GM18870 (cell line): ENCODE data around the gene AIDA.
"Not testable (repeated sequence)": the region's sequence is repeated elsewhere in the genome, so short reads cannot be mapped to it uniquely, and the experiment has no call there.

Experiments
- ATAC-seq: cut with Tn5 transposase; IDR thresholded peaks from one replicate; pipeline ENCODE4 v1.9.1; 2021; ENCODE audit warnings: moderate library complexity; ENCODE audit not compliant: unreplicated experiment

Gene AIDA

DNA sequence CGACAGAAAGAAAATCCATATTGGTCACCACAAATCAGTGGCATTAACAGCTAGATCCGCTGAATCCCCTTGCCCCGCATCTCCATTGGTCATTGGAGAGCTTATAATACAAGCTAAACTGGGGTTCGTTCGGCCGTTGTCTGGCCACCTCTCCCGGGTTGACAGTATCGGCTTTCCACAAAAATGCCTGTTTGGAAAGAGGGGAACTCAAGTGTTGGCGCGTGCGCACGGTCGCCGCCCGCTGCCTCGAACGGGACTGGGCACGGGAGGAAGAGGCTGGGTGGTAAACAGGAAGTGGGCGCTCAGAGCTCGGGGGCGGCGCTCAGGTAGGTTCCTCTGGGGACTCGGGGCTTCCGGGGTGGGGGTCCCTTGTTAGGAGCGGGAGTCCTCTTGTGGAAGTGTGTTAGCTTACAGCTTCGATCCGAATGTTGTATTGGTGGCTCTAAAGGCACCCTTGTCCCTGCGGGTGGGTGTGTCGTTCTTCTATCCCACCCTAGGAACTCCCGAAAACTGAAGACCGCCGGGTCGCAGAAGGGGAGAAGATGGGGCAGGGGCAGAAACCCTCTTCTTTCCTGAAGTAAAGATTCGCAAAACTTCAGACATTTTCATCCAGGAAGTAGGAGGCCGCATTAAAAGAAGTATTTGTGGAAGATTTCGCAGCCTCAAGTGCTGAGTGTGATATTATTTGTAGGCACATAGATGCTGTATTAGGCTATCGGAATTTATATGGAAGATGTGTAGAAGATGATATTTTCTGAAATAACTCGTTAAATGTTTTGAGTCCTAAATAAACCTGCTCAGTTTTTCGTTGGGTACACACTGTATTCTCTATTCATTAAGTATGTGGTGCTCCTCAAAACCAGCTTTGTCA, 1.0 kb upstream of the AIDA start:
- ATAC-seq, result peak; percentile 58

DNA sequence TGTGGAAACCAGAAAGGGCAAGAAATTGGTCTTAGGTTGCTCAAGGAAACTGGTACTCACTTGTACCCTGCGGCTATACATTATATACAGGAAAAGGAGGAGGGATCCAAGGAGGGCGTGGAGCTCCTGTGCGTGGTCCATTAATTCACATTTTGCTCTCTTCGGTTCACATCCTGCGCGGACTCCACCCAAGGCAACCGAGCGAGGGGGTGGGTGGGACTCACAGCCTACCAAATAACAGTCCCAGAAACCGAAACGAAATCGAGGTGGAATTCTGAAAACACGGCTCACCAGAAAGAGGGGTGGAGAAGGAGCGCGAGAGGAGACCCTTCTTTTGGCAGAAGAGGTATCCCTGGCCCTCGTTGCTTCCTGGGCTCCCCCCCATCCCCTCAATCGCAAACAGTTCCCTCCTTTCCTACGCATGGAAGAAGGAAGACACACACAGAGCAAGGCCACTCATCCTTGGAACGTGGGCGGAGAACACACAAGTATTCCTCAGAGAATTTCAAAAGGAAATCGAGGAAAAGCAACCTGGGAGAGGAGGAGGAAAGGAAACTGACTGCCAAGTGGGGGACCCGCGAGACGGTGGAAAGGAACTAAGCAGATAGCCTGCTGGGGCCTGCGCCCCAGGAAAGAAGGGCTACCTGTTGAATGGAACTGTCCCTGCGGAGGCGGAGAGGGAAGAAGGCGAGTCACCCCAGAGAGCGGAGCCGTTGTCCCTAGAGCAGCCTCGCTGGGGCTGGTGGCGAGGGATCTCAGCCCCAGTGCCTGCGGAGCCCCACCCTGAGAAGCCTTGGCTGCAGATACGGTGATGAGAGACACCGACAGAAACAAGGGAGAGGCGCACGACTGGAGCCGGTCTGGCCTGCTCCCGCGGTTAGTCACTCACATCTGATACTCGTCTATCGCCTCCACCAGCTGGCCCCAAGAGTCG, 705 bp downstream of the AIDA start:
- peak; percentile 27 for ATAC-seq

DNA sequence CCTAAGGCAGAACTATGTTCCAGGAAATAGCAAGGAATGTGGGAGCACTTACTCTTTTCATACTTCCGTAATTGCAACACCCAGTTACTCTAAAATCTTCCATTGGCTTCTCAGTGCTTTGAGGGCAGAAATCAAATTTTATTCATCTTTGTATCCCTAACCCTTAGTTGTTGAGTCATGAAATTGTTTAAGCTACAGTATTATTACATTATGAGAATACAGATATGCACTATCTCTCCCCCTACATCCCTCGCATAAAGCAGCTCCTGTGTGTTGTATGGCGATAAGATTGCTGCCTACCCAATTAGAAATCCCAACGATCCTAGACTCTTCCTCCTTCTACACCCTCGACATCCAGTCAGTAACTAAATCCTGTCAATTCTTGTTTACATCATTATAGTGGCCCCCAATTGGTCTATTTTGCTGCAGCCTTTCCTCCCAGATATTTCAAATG, 2.6 kb downstream of the AIDA start:
- no peak for ATAC-seq

DNA sequence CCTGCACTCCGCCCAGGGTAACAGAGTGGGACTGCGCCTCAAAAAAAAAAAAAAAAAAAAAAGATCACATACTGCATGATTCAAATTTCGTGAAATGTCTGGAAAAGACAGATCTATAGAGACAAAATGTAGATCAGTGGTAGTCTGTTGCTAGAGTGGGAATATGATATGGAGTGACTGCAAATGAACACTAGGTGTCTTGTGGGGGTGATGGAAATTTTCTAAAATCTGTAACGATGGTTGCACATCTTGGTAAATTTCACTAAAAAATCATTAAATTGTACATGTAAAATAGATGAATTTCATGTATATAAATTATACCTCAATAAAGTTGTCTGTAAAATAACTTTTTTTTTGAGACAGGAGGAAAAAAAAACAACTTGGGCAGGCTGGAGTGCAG, 5.5 kb downstream of the AIDA start:
- no peak for ATAC-seq

DNA sequence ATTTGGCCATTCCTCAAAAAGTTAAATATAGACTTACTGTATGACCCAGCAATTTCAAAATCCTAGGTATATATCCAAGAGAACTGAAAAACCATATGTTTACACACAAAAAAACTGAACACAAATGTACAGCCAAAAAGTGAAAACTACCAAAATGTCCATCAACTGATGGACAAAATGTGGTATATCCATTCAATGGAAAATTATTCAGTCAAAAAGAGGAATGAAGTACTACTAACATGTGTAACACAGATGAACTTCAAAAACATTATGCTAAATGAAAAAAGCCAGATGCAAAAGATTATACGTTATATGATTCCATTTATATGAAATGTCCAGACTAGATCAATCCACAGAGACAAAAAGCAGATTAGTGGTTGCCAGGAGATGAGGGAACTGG, 8.0 kb downstream of the AIDA start:
- ATAC-seq, result no peak

DNA sequence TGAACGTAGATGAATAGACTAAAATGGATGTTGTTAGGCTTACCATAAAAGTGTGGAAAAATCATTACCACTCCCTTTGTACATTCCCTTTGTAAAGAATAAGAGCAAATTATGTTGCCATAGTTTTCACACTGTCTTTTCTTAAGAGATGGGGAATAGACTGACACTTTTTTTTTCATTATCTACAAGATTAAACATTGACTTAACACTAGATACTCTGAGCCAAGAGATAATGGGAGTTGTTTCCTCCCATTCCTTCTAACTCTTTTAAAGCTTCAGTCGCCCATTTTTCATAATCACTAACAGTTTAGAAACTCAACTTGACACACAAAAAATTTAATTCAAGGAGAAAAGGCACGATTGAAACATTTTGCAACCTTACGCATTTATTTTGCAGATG, 10.1 kb downstream of the AIDA start:
- ATAC-seq, result no peak

DNA sequence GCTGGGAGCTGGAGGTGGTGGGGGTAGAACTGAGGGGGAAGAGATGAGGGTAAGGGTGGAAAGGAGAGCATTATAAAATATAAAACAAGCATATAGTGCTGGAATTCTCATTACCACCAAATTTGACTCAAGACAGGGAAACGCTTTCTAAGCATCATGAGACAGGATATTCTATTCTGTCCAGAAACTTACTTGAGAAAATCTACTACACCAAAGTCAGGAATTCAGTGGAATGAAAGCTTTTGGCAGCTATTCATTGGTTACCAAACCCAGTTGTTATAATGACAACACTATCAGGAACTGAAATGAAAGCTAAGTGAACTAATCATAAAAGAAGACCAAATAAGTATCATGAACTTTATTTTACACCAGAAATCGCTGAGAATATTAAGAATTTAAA, 14.5 kb downstream of the AIDA start:
- ATAC-seq, result no peak

DNA sequence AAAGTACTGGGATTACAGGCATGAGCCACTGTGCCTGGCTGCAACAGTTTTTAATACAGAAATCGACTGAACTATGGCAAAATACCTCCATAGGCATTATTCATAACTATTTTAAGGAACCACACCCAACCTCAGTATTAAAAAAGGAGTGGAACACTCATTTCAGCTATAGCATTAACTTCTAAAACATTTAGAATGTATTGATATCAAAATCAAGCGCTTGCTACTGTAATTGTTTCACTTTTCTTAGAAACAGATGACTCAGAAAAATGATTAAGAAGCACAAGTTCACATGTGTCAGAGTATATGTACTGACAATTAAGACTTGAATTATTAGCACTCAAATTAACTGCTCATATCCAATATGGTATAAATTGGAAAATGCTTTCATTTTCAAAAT, 15.1 kb downstream of the AIDA start:
- no peak for ATAC-seq

DNA sequence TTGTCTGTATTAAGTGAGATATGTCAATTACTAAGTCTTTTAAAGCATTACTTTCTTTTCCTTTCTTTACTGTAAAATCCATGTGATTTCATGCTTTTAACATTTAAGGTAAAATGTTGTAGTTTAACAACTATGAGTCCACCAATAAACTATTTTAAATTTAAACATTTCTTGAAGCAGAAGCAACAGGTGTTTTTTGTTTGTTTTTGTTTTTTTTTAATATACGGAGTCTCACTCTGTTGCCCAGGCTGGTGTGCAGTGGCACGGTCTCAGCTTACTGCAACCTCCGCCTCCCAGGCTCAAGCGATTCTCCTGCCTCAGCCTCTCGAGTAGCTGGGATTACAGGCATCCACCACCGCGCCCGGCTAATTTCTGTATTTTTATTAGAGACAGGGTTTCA, 15.6 kb downstream of the AIDA start:
- no peak for ATAC-seq

DNA sequence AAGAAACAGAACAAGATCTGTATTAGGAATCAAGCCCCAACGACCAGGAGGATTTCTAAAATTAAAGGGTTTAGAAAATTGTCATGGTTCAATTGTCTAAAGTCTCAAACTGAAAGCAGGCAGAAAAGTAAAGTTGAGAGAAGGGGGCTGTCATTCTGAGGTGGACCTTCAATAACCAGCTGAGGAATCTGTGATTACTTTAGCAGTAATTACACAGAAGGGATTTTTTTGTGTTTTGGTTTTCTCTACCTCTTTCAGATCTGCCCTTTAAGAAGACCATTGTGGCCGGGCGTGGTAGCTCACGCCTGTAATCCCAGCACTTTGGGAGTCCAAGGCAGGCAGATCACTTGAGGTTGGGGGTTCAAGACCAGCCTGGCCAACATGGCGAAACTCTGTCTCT, 17.4 kb downstream of the AIDA start:
- ATAC-seq, result no peak

DNA sequence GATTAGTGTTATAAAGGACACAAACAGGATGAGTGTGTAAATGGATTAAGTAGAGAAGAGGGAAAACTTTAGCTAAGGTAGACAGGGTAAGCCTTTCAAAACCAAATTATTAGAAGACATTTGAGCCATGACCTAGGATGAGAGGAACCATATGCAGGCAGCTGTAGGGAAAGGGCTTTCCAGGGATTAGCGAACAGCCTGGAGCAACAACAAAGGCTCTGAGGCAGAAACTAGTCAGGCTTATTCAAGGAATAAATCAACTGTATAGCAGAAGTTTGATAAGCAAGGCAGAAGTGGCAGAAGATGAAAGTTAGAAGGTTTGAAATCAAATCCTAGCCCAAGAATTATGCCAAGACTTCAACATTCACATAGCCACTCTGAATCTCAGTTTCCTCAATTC, 21.3 kb downstream of the AIDA start:
- no peak for ATAC-seq

DNA sequence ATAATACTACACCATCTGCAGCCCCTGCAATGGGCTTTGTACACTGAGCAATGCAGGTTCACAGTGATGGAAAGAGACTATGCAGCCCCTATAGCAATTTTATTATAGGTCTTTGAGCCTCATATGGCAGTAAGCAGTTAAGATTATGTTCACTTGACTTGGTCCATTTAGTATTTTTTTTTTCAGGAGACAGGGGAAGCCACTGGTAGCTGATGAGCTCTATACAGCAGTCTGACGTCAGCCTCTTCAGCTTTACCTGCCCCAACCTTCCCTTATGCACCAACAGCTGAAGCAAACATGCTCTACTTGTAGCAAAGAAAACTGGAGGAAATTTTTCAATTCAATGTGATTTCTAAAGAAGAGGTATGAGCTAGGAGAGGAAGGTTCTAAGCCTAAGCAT, 32.2 kb downstream of the AIDA start:
- no peak for ATAC-seq

DNA sequence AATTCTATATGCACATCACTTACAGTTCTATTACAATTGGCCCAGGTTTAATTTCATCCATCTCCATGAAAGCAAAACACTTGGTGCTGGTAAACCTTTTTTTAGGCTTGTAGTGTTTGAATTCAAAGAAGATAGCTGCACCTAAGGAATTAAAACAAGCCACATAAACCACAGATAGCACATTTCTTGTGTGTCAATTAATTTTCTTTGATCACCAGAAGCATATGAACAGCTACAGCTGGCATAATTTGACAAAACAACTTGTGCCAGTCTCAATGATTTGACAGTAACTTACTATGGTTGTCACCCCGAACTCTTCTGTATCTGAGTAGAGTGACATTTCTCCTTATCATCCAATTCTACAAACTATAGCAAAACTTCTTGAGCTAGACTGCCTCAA, 42.2 kb downstream of the AIDA start:
- no peak for ATAC-seq

DNA sequence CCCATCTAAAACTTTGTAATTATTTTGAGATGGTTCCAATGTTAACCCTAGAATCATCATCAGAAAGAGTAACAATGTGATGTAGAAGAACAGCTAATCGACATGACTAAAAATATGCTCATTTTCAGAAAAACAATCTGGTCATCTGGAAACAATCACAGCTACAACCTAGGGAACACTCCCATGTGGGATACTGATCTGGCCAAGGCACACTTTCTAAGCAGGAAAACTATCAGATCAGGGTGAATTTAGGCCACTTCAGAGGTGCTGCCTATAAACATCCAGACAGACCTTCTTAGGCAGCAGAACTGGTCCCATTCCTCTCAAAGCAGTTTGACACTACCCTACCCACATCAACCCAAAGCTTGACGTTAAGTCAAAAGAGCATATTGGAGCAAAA, 43.2 kb downstream of the AIDA start:
- ATAC-seq, result not testable (repeated sequence)

DNA sequence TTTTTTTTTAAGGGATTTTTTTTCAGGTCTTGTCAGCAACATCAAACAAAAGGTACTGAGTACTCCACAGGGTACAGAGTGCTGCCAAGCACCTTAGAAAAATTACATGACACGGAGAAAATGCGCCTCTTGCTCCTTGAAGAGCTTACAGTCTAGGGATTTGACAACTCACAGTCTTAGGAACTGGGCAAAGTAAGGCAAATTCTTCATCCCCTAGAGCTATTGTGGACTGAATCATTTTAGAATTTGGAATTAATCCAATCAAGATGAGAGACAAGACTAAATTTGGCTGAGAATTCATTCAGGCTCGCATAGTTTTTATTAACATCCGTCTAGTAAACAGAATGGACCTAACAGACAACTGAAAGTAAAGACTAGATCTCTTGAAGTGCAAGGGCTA, 44.1 kb downstream of the AIDA start:
- not testable (repeated sequence) for ATAC-seq

DNA sequence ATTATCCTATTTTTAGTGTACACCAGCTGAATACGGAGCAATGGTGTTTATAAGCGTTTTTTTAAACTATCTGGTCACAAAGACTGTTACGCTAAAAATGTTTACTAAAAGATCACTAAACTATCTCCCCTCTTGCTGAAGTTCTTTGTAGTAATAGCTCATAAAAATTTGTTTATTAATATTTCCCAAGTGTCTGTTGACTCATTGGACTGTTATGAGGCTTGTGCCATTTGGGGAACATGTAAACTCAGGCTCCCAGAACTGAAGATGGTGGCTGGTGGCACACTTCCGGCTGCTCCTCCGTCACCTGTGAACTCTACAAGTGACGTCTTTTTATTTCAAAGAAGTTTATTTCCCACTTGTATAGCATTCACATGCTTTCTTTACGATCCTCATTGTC, 46.3 kb downstream of the AIDA start:
- no peak for ATAC-seq

DNA sequence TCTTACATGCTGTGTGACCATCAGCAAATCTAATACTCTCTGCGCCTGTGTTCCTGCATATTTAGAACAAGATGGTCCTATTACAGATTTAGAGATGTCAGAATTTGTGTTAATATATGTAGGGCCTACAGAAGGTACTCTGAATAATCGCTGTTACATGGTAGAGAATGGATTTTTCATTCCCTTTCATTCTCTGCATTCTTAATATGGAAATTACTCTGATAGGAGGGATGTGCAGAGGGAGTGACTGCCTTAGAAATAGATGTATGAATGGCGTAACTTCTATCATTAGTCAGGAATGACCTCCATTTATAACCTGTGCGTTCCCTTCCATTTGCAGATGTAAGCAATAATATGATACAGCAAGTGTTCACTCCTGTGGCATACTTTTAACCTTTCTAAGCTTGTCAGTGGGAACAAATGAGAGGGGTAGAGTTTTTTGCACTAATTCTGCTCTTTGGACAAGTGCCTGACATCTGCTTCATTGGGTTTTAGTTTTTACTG, 48.8 kb downstream of the AIDA start:
- ATAC-seq, result no peak

DNA sequence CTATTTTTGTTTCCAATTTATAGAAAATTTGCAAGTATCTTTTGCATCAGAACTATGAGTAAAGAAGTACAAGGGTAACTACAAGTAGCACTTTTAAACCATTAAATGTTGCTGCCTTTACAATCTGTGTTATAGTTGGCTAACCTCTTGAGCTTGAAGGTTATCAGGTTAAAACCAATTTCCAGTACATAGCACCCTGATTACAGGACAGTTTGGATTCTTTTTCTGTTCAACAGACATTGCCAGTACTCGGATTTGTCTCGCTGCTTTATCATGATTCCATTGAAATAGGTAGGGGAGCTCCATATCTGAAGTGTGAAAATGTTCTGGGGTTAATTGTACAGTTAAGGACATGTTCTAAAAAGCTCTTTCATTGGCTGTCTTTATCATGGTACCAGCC, 54.4 kb downstream of the AIDA start:
- no peak for ATAC-seq

DNA sequence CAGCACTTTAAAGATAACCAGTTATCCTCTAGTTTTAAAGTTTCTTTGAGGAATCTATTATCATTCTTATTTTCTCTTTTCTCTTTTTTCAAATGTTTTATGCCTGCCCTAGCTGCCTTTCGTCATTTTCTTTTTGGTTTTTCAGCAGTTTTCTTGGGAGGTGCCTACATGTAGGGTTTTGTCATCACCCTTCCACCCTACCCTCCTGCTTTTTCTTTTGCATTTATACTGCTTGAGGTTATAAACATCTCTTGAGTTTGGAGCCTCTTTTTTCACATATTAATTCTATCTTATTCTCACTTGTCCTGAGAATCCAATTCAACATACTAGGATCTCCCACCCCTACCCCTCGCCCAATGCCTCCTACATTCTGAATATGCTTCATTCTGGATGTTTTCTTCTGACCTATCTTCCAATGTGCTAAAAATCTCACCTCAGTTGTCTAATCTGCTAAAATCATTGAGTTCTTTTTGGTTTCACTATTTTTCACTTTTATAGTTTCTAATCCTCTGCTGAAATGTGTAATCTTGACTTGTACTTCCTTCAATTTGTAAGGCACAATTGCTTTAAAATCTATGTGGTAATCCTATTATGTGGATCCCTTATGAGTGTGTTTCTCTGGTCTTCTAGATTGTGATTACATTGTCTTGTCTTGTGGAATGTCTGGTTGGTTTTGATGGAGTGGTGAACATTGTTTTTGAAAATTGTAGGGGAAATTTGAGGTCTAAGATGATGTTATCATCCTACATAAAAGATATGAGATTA, 55.7 kb downstream of the AIDA start:
- ATAC-seq, result no peak

DNA sequence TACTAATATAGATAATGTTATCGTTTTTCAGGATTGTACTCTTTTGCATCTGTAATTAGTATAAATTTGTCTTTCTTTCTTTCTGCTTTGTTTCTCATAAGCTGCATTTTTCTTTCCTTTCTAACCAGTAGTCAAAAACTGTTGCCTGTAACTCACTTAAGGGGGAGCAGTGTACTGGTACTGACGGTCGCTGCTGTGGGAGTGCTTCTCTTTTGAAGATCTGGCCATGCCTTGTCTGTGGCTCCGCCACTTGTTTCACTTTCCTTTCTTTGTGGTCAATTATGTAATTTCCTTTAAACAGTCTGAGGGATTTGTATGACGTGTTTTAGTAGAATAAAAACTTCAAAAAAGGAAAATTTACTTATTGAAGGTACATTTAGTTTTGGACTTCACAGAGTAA, 57.4 kb downstream of the AIDA start:
- peak; percentile 95 for ATAC-seq
